ENCODE data around the gene PLPPR2. TPM values are rescaled to one million over a fixed set of nuclear protein-coding genes. Genes with fewer than 3 reads are reported as not detected.

Gene PLPPR2
- total RNA-seq, 2 experiments from 2014 or later, result 8.2 TPM

- Mint-ChIP-seq H3K4me1 (ENCODE audit: low read depth) (peaks cover 21% of the 10 kb centered on the region), H3K36me3 (ENCODE audit: low read depth) (peaks cover 13% of the 10 kb centered on the region), H3K27ac (no peak within 1 kb of the TSS), H3K4me3 (no peak within 1 kb of the TSS), H3K27me3 (no peaks in the 10 kb centered on the region), H3K9me3 (no peaks in the 10 kb centered on the region)
- intact Hi-C loops (cut with DNase I, micrococcal nuclease), result loop anchor here (1.0 to 10.0 kb wide), 5 partner anchors 28 to 502 kb away; partner anchors contain the start of genes ODAD3 (in 2 of the 2), PRKCSH (in 2 of the 2), CARM1 (in 1 of the 2) and CCDC159 (in 1 of the 2)
- Histone ChIP-seq H3K4me3 (ENCODE audit: low read length) (peak within 1 kb of the TSS; percentile 87), H3K4me1 (ENCODE audit: insufficient read depth, low read length) (peaks cover 45% of the 10 kb centered on the region), H3K27ac (ENCODE audit: low read depth in 1 of 2, low read length in 2 of 2) (peak within 1 kb of the TSS; percentile 97 to 99), H3K36me3 (ENCODE audit: insufficient read depth, low read length) (peaks cover 15% of the 10 kb centered on the region), H3K9me3 (ENCODE audit: control insufficient read depth in 1 of 2, insufficient read depth in 1 of 2, low read length in 2 of 2) (no peaks in the 10 kb centered on the region), H3K27me3 (ENCODE audit: control insufficient read depth in 1 of 2, insufficient read depth in 2 of 2, low read length in 2 of 2) (no peaks in the 10 kb centered on the region)
- ChIA-PET POLR2A (interaction anchor here (0.5 to 2.7 kb wide), 32 partner anchors 9 to 1790 kb away, joined by 3 to 86 read pairs (median 4); partner anchors contain the start of genes CCDC159, ECSIT, ELOF1 and EPOR), CTCF (interaction anchor here (0.9 to 3.4 kb wide), 4 partner anchors 33 to 108 kb away, joined by 3 to 16 read pairs (median 12); partner anchors contain the start of genes ODAD3 and PRKCSH)
- DNase-seq (peak; percentile 93 to 100 (median 95)), ATAC-seq (ENCODE audit: poor library complexity) (peak; percentile 87)
- no peak for TF ChIP-seq CTCF (IDR thresholded peaks at IDR 0.05)
Measured at GRCh38 chr19:11374433-11375142, 19.4 kb downstream of the PLPPR2 start, which contains the start of gene SWSAP1. Gene SWSAP1, plus strand, starts transcription at chr19:11374666. Its CDS starts 15 bp downstream, at chr19:11374681.

- POLR2A ChIA-PET, result interaction anchor here (0.5 to 2.7 kb wide), 31 partner anchors 8 to 1790 kb away, joined by 3 to 86 read pairs (median 4); partner anchors contain the start of genes CCDC159, ECSIT, ELOF1 and EPOR
- intact Hi-C loops (cut with DNase I, micrococcal nuclease), result loop anchor here (1.0 to 10.0 kb wide), 5 partner anchors 29 to 503 kb away; partner anchors contain the start of genes ODAD3 (in 2 of the 2), PRKCSH (in 2 of the 2), CARM1 (in 1 of the 2) and CCDC159 (in 1 of the 2)
Measured at GRCh38 chr19:11375143-11375948, 20.1 kb downstream of the PLPPR2 start.

More at GRCh38 chr19:11375143-11375948, 20.1 kb downstream of the PLPPR2 start:
- peak; percentile 53 for ATAC-seq (ENCODE audit: poor library complexity)
- no peak for TF ChIP-seq CTCF (IDR thresholded peaks at IDR 0.05)
- H3K27ac Mint-ChIP-seq, result no peak overlapping the region
- no peaks in the 10 kb centered on the region for H3K27me3 ChIP-seq (ENCODE audit: control insufficient read depth in 1 of 2, insufficient read depth in 2 of 2, low read length in 2 of 2)
- H3K4me1 Mint-ChIP-seq (ENCODE audit: low read depth), result peaks cover 27% of the 10 kb centered on the region
- H3K4me1 ChIP-seq (ENCODE audit: insufficient read depth, low read length), result peaks cover 53% of the 10 kb centered on the region
- peak overlapping the region; percentile 97 to 99 for H3K27ac ChIP-seq (ENCODE audit: low read depth in 1 of 2, low read length in 2 of 2)
- no peaks in the 10 kb centered on the region for H3K27me3 Mint-ChIP-seq
- H3K4me3 Mint-ChIP-seq, result no peak overlapping the region
- peaks cover 17% of the 10 kb centered on the region for H3K36me3 Mint-ChIP-seq (ENCODE audit: low read depth)
- CTCF ChIA-PET, result interaction anchor here (0.6 to 3.4 kb wide), 5 partner anchors 9 to 107 kb away, joined by 3 to 16 read pairs (median 9); partner anchors contain the start of genes EPOR, ODAD3 and PRKCSH
- no peaks in the 10 kb centered on the region for H3K9me3 ChIP-seq (ENCODE audit: control insufficient read depth in 1 of 2, insufficient read depth in 1 of 2, low read length in 2 of 2)
- H3K36me3 ChIP-seq (ENCODE audit: insufficient read depth, low read length), result peaks cover 14% of the 10 kb centered on the region
- DNase-seq, result peak; percentile 52 to 93 (median 74)
- peak overlapping the region; percentile 87 for H3K4me3 ChIP-seq (ENCODE audit: low read length)
- H3K9me3 Mint-ChIP-seq, result no peaks in the 10 kb centered on the region
